SK-N-MC (cell line): ENCODE results near the gene MIER2.

Experiments used
- DNase-seq: peaks from one replicate; pipeline ENCODE4 v3.0.0-alpha.2; 2011; ENCODE audit warnings: low read depth, low spot score
- H3K27ac ChIP-seq: fragments of 200-600 bp; sonication (generic); 2 replicates; pipeline ENCODE4 v1.5.1; 2016; ENCODE audit warnings: mixed run types
- H3K36me3 ChIP-seq: fragments of 200-600 bp; sonication (generic); 2 replicates; pipeline ENCODE4 v1.6.1; 2017; ENCODE audit warnings: antibody characterized with exemption, low read length, mixed read lengths; ENCODE audit not compliant: insufficient read depth
- H3K4me3 ChIP-seq: fragments of 200-600 bp; sonication (generic); 2 replicates; pipeline ENCODE4 v1.5.1; 2016
- H3K9ac ChIP-seq: fragments of 200-600 bp; sonication (generic); 2 replicates; pipeline ENCODE4 v1.8.0; 2017; ENCODE audit warnings: mixed run types, mixed read lengths; ENCODE audit not compliant: insufficient read length
- H3K9me3 ChIP-seq: fragments of 200-600 bp; sonication (generic); 2 replicates; pipeline ENCODE4 v1.6.1; 2017; ENCODE audit warnings: low read depth, mild to moderate bottlenecking, antibody characterized with exemption, low read length, moderate library complexity, mixed read lengths
- EZH2 ChIP-seq: fragments of 200-600 bp; sonication (generic); IDR thresholded peaks from one replicate; pipeline ENCODE4 v1.6.1; 2017; ENCODE audit warnings: antibody characterized with exemption
- FOXP2 ChIP-seq: optimal IDR thresholded peaks from 2 replicates; pipeline ENCODE3; 2011; ENCODE audit warnings: mild to moderate bottlenecking, moderate library complexity; ENCODE audit not compliant: insufficient read depth; ENCODE audit errors: extremely low read length, control extremely low read depth
- POLR2AphosphoS5 ChIP-seq: IDR thresholded peaks from 2 replicates; pipeline ENCODE4 v1.6.1; 2012; ENCODE audit warnings: mild to moderate bottlenecking, low read depth, low read length, borderline replicate concordance

MIER2 gene

DNA sequence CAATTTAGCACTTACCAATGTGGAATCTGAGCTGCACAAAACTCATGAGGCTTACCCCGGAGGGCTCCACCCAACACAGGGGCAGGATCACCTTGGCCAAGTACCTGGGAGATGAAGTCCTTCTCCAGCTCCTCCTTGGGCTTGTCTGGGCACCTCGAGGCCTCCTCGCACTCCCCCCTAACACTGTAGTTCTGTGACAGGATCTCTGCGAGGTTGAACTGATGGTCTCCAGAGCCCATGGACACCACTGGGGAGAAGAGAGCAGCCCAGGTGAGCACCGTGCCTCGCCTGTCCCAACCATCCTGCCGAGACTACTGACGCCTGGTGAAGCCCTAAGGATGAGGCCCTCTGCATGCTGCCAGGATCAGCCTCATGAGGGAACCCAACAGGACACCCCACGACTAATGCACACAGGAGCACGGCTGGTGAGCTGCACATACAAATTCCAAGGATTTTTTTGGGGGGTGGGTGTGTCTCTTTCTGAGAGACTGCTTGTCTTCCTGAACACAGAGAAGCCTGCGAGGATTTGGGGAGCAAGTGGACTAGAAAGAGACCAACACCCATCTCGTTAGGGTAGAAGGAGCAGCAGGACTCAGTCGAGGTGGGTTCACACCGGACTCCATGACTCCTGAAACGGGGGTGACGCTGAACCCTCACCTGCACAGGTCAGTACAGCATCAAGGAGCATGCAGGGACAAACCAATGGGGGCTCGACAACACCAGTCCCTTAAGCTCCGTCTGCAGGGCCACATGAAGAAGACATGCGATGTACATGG is 10.1 kb downstream of the MIER2 start:
- no peak overlapping the region for H3K9ac ChIP-seq
- H3K36me3 ChIP-seq: peaks cover 62% of the 10 kb centered on the region
- no peak for DNase-seq

DNA sequence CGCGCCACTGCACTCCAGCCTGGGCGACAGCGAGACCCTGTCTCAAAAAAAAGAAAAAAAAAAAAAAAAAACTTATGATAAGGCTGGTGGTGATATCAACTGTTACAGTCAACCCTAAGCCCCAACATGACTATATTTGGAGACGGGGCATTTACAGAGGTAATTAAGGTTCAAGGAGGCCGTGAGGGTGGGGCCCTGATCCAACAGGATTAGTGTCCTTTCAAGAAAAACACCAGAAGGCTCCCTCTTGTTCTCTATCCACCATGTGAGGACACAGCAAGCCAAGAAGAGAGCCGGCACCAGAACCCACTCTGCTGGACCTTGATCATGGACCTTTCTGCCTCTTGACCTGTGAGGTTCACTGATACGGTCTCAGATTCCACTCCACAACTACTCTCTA is 14.1 kb downstream of the MIER2 start:
- TF ChIP-seq EZH2: no peak
- TF ChIP-seq FOXP2: no peak
- TF ChIP-seq POLR2AphosphoS5: no peak

More for the DNA sequence above, 10.1 kb downstream of the MIER2 start:
- Histone ChIP-seq H3K9me3 (peaks cover 8% of the 10 kb centered on the region; the same call in 1 of the 2 replicates), H3K27ac (no peak overlapping the region), H3K4me3 (no peak overlapping the region)
- TF ChIP-seq EZH2 (no peak), FOXP2 (no peak), POLR2AphosphoS5 (no peak)

DNA sequence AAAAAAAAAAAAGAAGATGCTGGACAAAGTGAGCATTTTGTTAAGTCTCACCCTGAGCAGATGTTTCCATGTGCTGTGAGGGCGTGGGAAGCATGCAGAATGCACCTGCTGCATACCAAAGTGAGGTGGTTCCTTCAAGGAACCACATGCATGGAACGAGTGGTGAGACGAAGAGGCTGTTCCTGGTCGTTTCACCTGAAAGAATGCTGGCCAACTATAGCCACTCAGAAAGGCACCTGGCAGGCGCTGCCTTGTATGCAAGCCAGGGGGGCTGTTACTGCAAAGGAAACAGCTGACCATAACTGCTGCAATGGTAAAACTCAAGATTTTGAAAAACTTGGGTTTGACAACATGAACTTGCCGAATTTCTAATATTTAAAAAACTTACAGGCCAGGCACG is 14.7 kb downstream of the MIER2 start:
- peaks cover 79% of the 10 kb centered on the region for H3K36me3 ChIP-seq
- H3K27ac ChIP-seq: no peak overlapping the region
- DNase-seq: no peak
- H3K4me3 ChIP-seq: no peak overlapping the region
- TF ChIP-seq POLR2AphosphoS5 (no peak), FOXP2 (no peak), EZH2 (no peak)
- H3K9ac ChIP-seq: no peak overlapping the region
- H3K9me3 ChIP-seq: peaks cover 11% of the 10 kb centered on the region

More for the DNA sequence above, 14.1 kb downstream of the MIER2 start:
- DNase-seq: no peak
- Histone ChIP-seq H3K9ac (no peak overlapping the region), H3K9me3 (peaks cover 11% of the 10 kb centered on the region), H3K36me3 (peaks cover 77% of the 10 kb centered on the region), H3K27ac (no peak overlapping the region), H3K4me3 (no peak overlapping the region)

DNA sequence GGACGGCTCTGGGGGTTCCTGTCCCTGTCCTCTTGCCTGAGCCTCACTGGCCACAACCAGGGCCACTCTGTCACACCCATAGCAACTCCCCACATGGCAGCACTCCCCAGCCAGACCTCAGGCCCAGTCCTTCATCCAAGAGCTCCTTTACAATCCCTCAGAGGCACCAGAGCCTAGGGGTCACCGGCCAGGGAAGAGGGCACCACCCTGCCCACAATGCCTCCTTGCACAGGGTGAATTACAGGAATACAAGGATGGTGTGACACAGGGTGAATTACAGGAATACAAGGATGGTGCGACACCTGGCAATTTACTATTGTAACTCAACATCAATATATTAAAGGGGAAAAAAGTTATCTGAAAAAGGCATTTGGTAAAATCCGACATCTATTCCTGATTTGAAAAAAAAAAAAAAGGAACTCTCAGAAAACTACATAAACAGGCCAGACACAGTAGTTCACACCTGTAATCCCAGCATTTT is 16.5 kb downstream of the MIER2 start:
- Histone ChIP-seq H3K9me3 (peaks cover 11% of the 10 kb centered on the region), H3K27ac (no peak overlapping the region), H3K9ac (no peak overlapping the region), H3K4me3 (no peak overlapping the region), H3K36me3 (peaks cover 82% of the 10 kb centered on the region)
- TF ChIP-seq POLR2AphosphoS5 (no peak), FOXP2 (no peak), EZH2 (no peak)
- no peak for DNase-seq

DNA sequence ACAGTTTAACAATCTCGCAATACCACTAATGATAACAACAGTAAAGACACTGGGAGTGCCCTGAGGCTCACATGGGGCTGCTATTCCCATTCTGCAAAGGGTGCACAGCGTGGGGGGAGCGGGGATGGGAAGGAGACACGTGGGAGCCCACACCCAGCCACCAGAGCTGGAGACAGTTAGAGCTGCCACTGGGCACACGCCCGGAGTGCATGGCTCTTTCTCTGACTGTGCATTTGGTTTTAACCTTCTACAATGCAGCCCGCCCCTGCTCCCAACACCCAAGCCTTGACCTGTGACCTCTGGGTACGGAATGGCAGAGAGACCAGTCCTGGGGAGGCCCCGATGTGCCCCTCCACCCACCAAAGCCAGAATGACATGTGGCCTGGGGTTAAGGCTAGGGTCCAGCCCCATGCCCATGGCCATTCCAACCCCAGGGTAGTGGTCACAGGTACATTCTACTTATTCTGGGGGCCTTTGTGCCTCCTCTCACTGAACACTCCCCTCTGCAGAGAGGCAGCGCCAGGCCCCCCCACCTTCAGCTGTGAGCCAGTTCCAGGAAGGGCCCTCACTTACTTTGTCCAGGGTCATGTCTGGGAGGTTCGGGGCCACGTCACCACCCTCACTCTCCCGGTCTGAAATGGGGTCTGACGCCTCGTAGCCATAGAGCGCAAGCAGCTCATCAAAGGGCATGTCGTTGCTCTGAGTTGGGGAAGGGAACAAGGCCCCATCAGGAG is 17.1 kb downstream of the MIER2 start:
- H3K36me3 ChIP-seq: peaks cover 88% of the 10 kb centered on the region

DNA sequence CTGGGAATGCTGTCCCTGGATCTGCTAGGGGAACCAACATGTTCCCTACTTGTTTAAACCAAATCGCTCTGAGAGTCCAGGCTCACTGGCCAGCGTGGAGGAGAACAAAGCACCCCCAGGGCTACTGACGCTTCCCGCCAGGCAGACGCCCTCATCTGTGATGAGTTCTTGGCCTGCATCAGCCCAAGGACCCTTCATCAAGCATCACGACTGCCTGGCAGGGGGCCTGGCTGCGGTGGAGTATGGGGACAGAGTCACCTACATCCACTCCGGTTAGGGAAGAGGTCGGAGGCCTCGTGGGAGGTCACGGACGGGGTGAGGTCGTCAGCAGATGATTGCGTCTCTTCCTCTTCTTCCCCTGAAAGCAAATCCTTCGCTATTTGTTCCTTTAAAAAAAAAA is 17.7 kb downstream of the MIER2 start:
- H3K27ac ChIP-seq: no peak overlapping the region
- no peak overlapping the region for H3K9ac ChIP-seq
- H3K9me3 ChIP-seq: peaks cover 11% of the 10 kb centered on the region
- no peak overlapping the region for H3K4me3 ChIP-seq
- DNase-seq: no peak
- peaks cover 93% of the 10 kb centered on the region for H3K36me3 ChIP-seq
- TF ChIP-seq POLR2AphosphoS5: no peak
- no peak for TF ChIP-seq FOXP2
- TF ChIP-seq EZH2: no peak

More for the DNA sequence above, 17.1 kb downstream of the MIER2 start:
- H3K9me3 ChIP-seq: peaks cover 11% of the 10 kb centered on the region
- TF ChIP-seq POLR2AphosphoS5 (no peak), EZH2 (no peak)
- H3K4me3 ChIP-seq: no peak overlapping the region
- no peak overlapping the region for H3K27ac ChIP-seq
- no peak overlapping the region for H3K9ac ChIP-seq
- no peak for DNase-seq

DNA sequence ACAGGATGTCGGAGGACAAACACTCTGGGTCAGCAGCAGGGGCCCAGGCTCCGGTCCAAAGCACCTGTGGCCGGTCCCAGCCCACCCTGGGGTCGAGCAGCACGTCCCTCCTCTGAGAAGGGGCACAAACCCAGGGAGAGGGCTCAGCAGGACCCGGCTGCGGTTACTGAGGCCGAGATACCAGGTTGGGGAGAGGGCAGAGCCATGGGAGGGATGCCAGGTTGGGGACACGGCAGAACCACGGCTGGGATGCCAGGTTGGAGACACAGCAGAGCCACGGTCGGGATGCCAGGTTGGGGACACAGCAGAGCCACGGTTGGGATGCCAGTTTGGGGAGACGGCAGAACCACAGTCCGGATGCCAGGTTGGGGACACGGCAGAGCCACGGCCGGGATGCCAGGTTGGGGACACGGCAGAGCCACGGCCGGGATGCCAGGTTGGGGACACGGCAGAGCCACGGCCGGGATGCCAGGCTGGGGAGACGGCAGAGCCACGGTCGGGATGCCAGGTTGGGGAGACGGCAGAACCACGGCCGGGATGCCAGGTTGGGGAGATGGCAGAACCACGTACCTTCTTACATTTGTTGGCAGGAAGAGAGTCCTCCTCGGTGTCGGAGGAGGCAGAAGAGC is 18.5 kb downstream of the MIER2 start:
- H3K4me3 ChIP-seq: no peak overlapping the region
- no peak for DNase-seq
- H3K9me3 ChIP-seq: peaks cover 11% of the 10 kb centered on the region
- no peak overlapping the region for H3K27ac ChIP-seq
- H3K36me3 ChIP-seq: peaks cover 93% of the 10 kb centered on the region
- H3K9ac ChIP-seq: no peak overlapping the region
- no peak for TF ChIP-seq EZH2
- no peak for TF ChIP-seq FOXP2
